K562 (cell line): ENCODE results near the gene CEBPE. TPM values are rescaled to one million over a fixed set of nuclear protein-coding genes. Genes with fewer than 3 reads are reported as not detected.
A peak's percentile ranks its signal among the peaks of the same experiment; 100 is the strongest.

Experiments used
- ATAC-seq: fragments of 200-7000 bp; cut with Tn5 transposase; 3 replicates; pipeline ENCODE4 v1.9.1; 2020; ENCODE audit warnings: moderate library complexity
- BruUV-seq: library from RNA; stranded (reverse); fragments of 400-500 nt; replicated peaks from 2 replicates; lab custom pipeline; 2021; lab: Mats Ljungman, UMichigan
- CTCF ChIA-PET: fragments of 300-600 bp; formaldehyde crosslinking; extraction: SDS; loops from one replicate; lab custom pipeline; 2021; ENCODE audit warnings: low intra/inter-chr PET ratio; lab: Yijun Ruan, JAX
- POLR2A ChIA-PET: fragments of 300-600, 350-650 bp; sonication (Branson Sonifier 250); formaldehyde crosslinking; extraction: SDS; loops from one replicate; lab custom pipeline; 2021; ENCODE audit warnings: antibody characterized with exemption, inconsistent platforms; lab: Yijun Ruan, JAX
- DNase-seq, 4 experiments: peaks; one replicate each; pipeline versions ENCODE4 v3.0.0 to v3.0.0-alpha.2; 2011 to 2018; ENCODE audit warnings: low spot score in 3 of 4, mixed read lengths in 3 of 4; ENCODE audit errors: extremely low read depth in 1 of 4
- FAIRE-seq: peaks from 2 replicates; lab custom pipeline; 2011; peaks lifted over from hg19 to GRCh38; lab: Jason Lieb, UNC
- H2AFZ ChIP-seq: 2 replicates; pipeline ENCODE4 v1.6.0; 2011; ENCODE audit warnings: low read depth, low read length, control low read depth, inconsistent platforms
- H3K27ac ChIP-seq: fragments of 200-600 bp; 3 replicates; pipeline ENCODE4 v1.8.0; 2011; ENCODE audit warnings: low read depth, mild to moderate bottlenecking, control low read depth, inconsistent platforms, low read length, moderate library complexity, mixed read lengths; ENCODE audit errors: extremely low read depth
- H3K27me3 ChIP-seq, 2 experiments: fragments of 300-600 bp in 1 of 2; 2 replicates in 1 of 2; 3 replicates in 1 of 2; pipeline versions ENCODE4 v1.6.0 to v1.8.0; 2011; ENCODE audit warnings: inconsistent platforms in 2 of 2, low read length in 2 of 2, mild to moderate bottlenecking in 1 of 2, mixed read lengths in 1 of 2, moderate library complexity in 1 of 2; ENCODE audit not compliant: control insufficient read depth in 2 of 2, insufficient read depth in 2 of 2
- H3K36me3 ChIP-seq: fragments of 300-600 bp; 3 replicates; pipeline ENCODE4 v1.8.0; 2011; ENCODE audit warnings: mild to moderate bottlenecking, low read length, inconsistent platforms; ENCODE audit not compliant: control insufficient read depth, insufficient read depth
- H3K4me1 ChIP-seq, 2 experiments: fragments of 200-600 bp in 1 of 2; replicated peaks in 1 of 2; 2 replicates in 1 of 2; 3 replicates in 1 of 2; pipeline versions ENCODE4 v1.5.1 to v1.8.0; 2011; ENCODE audit warnings: inconsistent platforms in 2 of 2, low read length in 2 of 2, mild to moderate bottlenecking in 1 of 2, mixed read lengths in 1 of 2, moderate library complexity in 1 of 2; ENCODE audit not compliant: control insufficient read depth in 2 of 2, insufficient read depth in 2 of 2
- H3K4me2 ChIP-seq: 2 replicates; pipeline ENCODE4 v1.6.1; 2011; ENCODE audit warnings: low read length, control low read depth, inconsistent platforms, mixed read lengths; ENCODE audit not compliant: insufficient read depth
- H3K4me3 ChIP-seq: fragments of 200-600 bp; sonication (generic), shearing (Covaris generic); 2 replicates; pipeline ENCODE4 v1.5.1; 2016; ENCODE audit warnings: control low read depth, inconsistent platforms
- H3K79me2 ChIP-seq: fragments of 200-600 bp; 3 replicates; pipeline ENCODE4 v1.8.0; 2011; ENCODE audit warnings: low read length, inconsistent platforms; ENCODE audit not compliant: control insufficient read depth, insufficient read depth
- H3K9ac ChIP-seq, 2 experiments: 2 replicates each; pipeline versions ENCODE4 v1.6.0 to v1.6.1; 2011; ENCODE audit warnings: low read depth in 2 of 2, low read length in 2 of 2, control low read depth in 1 of 2, inconsistent platforms in 1 of 2, mild to moderate bottlenecking in 1 of 2, mixed read lengths in 1 of 2; ENCODE audit not compliant: insufficient read depth in 1 of 2
- H3K9me1 ChIP-seq: one replicate; pipeline ENCODE4 v1.6.0; 2011; ENCODE audit warnings: inconsistent platforms, mild to moderate bottlenecking, low read length, moderate library complexity; ENCODE audit not compliant: control insufficient read depth, insufficient read depth
- H3K9me3 ChIP-seq: replicated peaks from 2 replicates; pipeline ENCODE4 v1.5.1; 2011; ENCODE audit warnings: low read depth, low read length, inconsistent platforms; ENCODE audit not compliant: control insufficient read depth, insufficient read depth
- H4K20me1 ChIP-seq: replicated peaks from 2 replicates; pipeline ENCODE4 v1.6.1; 2011; ENCODE audit warnings: low read length, inconsistent platforms, mixed read lengths; ENCODE audit not compliant: control insufficient read depth, insufficient read depth
- CXXC5 ChIP-seq: fragments of 250-450 bp; sonication (Bioruptor Pico); IDR thresholded peaks from 2 replicates; pipeline ENCODE4 v1.8.0; 2022; ENCODE audit warnings: inconsistent platforms, mild to moderate bottlenecking, moderate library complexity
- KLF16 ChIP-seq: IDR thresholded peaks from 2 replicates; pipeline ENCODE4 v1.6.1; 2016; ENCODE audit warnings: antibody characterized with exemption
- MCM2 ChIP-seq: fragments of 450-650 bp; IDR thresholded peaks from 2 replicates; pipeline ENCODE4 v1.6.1; 2017; ENCODE audit warnings: low read depth, mild to moderate bottlenecking
- MECOM ChIP-seq: fragments of 250-450 bp; sonication (Bioruptor Pico); IDR thresholded peaks from 2 replicates; pipeline ENCODE4 v1.8.0; 2022; ENCODE audit warnings: inconsistent platforms
- RAD21 ChIP-seq, 2 experiments: fragments of 250-450 bp in 1 of 2; fragments of 450-650 bp in 1 of 2; sonication (Bioruptor Pico) in 1 of 2; formaldehyde crosslinking in 1 of 2; IDR thresholded peaks in 1 of 2; conservative IDR thresholded peaks in 1 of 2; 2 replicates each; pipeline versions ENCODE4 v1.4.0 to v1.8.0; 2020 to 2022; ENCODE audit warnings: mild to moderate bottlenecking in 2 of 2, moderate library complexity in 1 of 2
- SNIP1 ChIP-seq: fragments of 450-650 bp; IDR thresholded peaks from 2 replicates; pipeline ENCODE4 v1.7.1; 2017; ENCODE audit warnings: low read depth, mild to moderate bottlenecking
- SNRNP70 ChIP-seq: fragments of 200-400 bp; formaldehyde crosslinking; optimal IDR thresholded peaks from 2 replicates; pipeline ENCODE3; 2017; ENCODE audit warnings: low read depth, low read length
- TEAD1 ChIP-seq, 2 experiments: fragments of 450-650 bp in 1 of 2; sonication (generic) in 1 of 2; formaldehyde crosslinking; IDR thresholded peaks; 2 replicates each; pipeline versions ENCODE4 v1.4.0 to v1.8.0; 2020 to 2022; ENCODE audit warnings: mild to moderate bottlenecking in 2 of 2, missing genetic modification reagents in 1 of 2
- ZKSCAN8 ChIP-seq: fragments of 200-800 bp; sonication (Bioruptor generic); IDR thresholded peaks from 2 replicates; pipeline ENCODE4 v1.6.1; 2016; ENCODE audit warnings: missing genetic modification characterization, missing compliant biosample characterization
- WGBS: fragments of 100-300 bp; shearing (Covaris generic); methylation state at CpG from one replicate; pipeline ENCODE4 v1.1.6; 2016; ENCODE audit warnings: low coverage, mixed read lengths; ENCODE audit not compliant: insufficient coverage; ENCODE audit errors: missing lambda C conversion rate; 5-methylcytosine and 5-hydroxymethylcytosine counted together
- in situ Hi-C: fragments of 300-500 bp; cut with MboI; formaldehyde crosslinking; loops from 4 replicates; pipeline ENCODE4 v1.15.0; 2018; ENCODE audit warnings: inconsistent platforms, mixed read lengths
- intact Hi-C: fragments of 100-400 bp; cut with micrococcal nuclease; formaldehyde crosslinking; loops from 2 replicates; pipeline ENCODE4 v1.14.2; 2022
- polyA plus RNA-seq, 8 experiments: library from polyadenylated mRNA; depleted of rRNA in 4 of 8; stranded (reverse) in 5 of 8; unstranded in 3 of 8; fragments of >200 nt; fragmentation: Nextera tagmentation in 2 of 8; fragmentation: Illumina TruSeq in 1 of 8; extraction: Ambion mirVana in 2 of 8; extraction: Trizol in 1 of 8; gene quantifications; 2 replicates each; pipeline versions ENCODE4 v1.2.1 to v1.2.3, GENCODE V29; 2011 to 2014; ENCODE audit warnings: inconsistent platforms in 1 of 8, missing spikeins in 1 of 8
- total RNA-seq, 7 experiments: library from RNA; depleted of rRNA in 6 of 7; stranded (reverse); fragments of >200 nt in 6 of 7; fragmentation: Illumina TruSeq in 2 of 7; extraction: Trizol in 2 of 7; gene quantifications; 2 replicates each; pipeline versions ENCODE4 v1.2.1 to v1.2.3, GENCODE V29; 2011 to 2021; ENCODE audit warnings: low replicate concordance in 1 of 7

CEBPE gene
- total and polyA plus RNA-seq, 9 of the 15 experiments (the other 6 are each of a cell fraction or from before 2014, with no cell fraction given): 0.09 to 0.15 (median 0.13) TPM; not detected in 6

DNA sequence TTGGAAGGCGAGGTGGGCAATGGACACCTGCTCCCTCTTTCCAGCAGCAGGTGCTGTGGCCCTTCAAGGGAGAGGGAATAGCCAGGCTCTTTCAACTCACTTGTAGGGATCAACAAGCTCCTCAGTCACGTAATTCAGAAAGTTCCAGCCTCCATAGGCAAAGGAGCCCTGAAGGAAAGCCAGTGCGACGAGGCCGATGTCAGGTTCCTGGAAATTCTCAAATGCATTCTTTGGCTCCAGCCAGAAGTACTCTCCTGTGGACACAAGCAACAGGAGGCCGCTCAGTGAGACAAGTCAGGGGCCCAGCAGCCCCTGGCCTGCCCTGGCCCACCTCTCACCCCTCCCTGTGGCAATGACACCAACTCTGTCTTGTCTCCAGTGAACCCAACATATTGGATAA lies 21.3 kb upstream of the CEBPE start:
- in situ Hi-C loops: no loop called here
- Histone ChIP-seq H3K4me3 (no peak overlapping the region), H3K9me3 (no peaks in the 10 kb centered on the region), H3K9ac (no peak overlapping the region), H2AFZ (no peak overlapping the region), H3K9me1 (no peaks in the 10 kb centered on the region)
- FAIRE-seq (no peak), DNase-seq (no peak)
- BruUV-seq: no TSS peak
- TF ChIP-seq RAD21 (CRISPR knock-in tag; conservative IDR thresholded peaks at IDR 0.05 in 1 of 2, IDR thresholded peaks at IDR 0.05 in 1 of 2) (peak in 1 of 2 experiments; percentile 13; a peak in 1 of 4 replicates), CXXC5 (no peak)
- TF ChIP-seq, all 486 proteins: peak for 1
- no peak overlapping the region; the same call in 2 of the 3 replicates for H3K27ac ChIP-seq
- no peaks in the 10 kb centered on the region for H3K27me3 ChIP-seq
- ChIA-PET POLR2A (no interaction called here), CTCF (no interaction called here)
- 70% methylated on average over 6 of the region's 6 CpGs for WGBS
- no peak for ATAC-seq
- no peaks in the 10 kb centered on the region for H3K79me2 ChIP-seq
- H4K20me1 ChIP-seq: no peaks in the 10 kb centered on the region
- intact Hi-C loops: no loop called here
- no peak overlapping the region for H3K4me2 ChIP-seq
- H3K36me3 ChIP-seq: peaks cover 9% of the 10 kb centered on the region; the same call in 1 of the 3 replicates
- peaks cover 28 to 39% of the 10 kb centered on the region in 2 experiments; a peak in 4 of 5 replicates for H3K4me1 ChIP-seq

DNA sequence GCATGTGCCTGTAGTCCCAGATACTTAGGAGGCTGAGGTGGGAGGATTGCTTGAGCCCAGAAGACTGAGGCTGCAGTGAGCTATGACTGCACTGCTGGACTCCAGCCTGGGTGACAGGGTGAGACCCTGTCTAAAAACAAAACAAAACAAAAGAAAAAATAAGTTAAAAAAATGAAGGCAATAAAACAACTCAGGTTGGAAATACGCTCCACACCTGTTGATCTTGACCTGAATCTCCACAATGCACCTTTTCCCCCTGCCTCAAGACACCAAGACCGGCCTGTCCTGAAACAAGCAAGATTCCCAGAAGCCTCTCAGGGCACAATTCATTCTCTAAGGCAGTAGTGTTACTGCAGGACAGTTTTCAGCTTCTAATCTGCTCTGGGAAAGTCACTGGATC lies 20.8 kb upstream of the CEBPE start:
- Histone ChIP-seq H3K4me2 (no peak overlapping the region), H3K9me3 (no peaks in the 10 kb centered on the region), H3K79me2 (no peaks in the 10 kb centered on the region), H3K27me3 (no peaks in the 10 kb centered on the region), H3K36me3 (peaks cover 9% of the 10 kb centered on the region; the same call in 1 of the 3 replicates), H3K9me1 (no peaks in the 10 kb centered on the region), H2AFZ (no peak overlapping the region), H3K9ac (0 out of 4 replicates have a peak overlapping the region, but pooled peaks of 1 of the 2 experiments have one; percentile 14), H3K27ac (no peak overlapping the region), H4K20me1 (no peaks in the 10 kb centered on the region), H3K4me1 (peaks cover 27 to 34% of the 10 kb centered on the region in 2 experiments; a peak in 4 of 5 replicates), H3K4me3 (no peak overlapping the region)
- ChIA-PET CTCF (no interaction called here), POLR2A (no interaction called here)
- 91% methylated on average over 2 of the region's 2 CpGs for WGBS
- no peak for DNase-seq
- FAIRE-seq: no peak
- TF ChIP-seq ZKSCAN8 (CRISPR knock-in tag): no peak
- TF ChIP-seq SNRNP70: no peak
- TF ChIP-seq MCM2: no peak
- no peak for TF ChIP-seq MECOM (CRISPR knock-in tag)
- TF ChIP-seq SNIP1: no peak
- TF ChIP-seq KLF16: no peak
- no peak for TF ChIP-seq TEAD1 (CRISPR knock-in tag; IDR thresholded peaks at IDR 0.05)
- ATAC-seq: no peak
- intact Hi-C loops: no loop called here
- no TSS peak for BruUV-seq
- in situ Hi-C loops: no loop called here
